Umbilical cord (tissue), 2 donors: ENCODE measurements around the gene GNG12. TPM values are rescaled to one million over a fixed set of nuclear protein-coding genes. Genes with fewer than 3 reads are reported as not detected.

Source experiments
- DNase-seq: peaks from one replicate; pipeline ENCODE4 v3.0.0-alpha.2; 2015; ENCODE audit warnings: low spot score
- total RNA-seq: library from RNA; depleted of rRNA; stranded (reverse); fragments of >200 nt; gene quantifications from one replicate; pipeline ENCODE4 v1.2.3, GENCODE V29; 2014; ENCODE audit warnings: low replicate concordance; ENCODE audit not compliant: insufficient read depth

GNG12 gene
- total RNA-seq, 1 donor from 2014 or later: 153 TPM

DNA sequence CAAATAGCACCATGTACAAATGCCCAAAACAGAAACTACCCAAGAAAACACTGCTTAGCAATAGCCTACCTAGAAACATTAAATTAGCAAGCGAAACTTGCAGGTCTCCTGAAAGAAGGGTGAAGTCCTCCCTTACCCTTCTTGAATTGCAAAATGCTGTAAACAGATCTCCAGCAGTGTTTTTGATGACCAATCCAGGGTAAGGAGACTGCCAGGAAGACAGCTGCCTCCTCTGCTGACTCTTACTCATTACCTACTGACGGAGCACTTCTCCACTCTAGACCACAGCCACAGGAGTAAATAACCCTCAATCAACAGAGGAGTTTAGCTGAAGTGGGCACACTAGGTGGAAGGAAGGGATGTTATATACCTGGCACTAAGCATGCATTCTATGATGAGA is 180.5 kb downstream of the GNG12 start:
- no peak for DNase-seq

Other genes with a start within 250 kb of the GNG12 start
- gene GADD45A, start 148.3 kb downstream of the GNG12 start, total RNA-seq: 33.0 TPM
- 2.9 TPM for gene DIRAS3, start 217.2 kb upstream of the GNG12 start, total RNA-seq